RWPE1 (cell line): ENCODE results near the gene ARID1B.
"Not testable (repeated sequence)": the region's sequence is repeated elsewhere in the genome, so short reads cannot be mapped to it uniquely, and the experiment has no call there.

ENCODE experiments used
- CTCF ChIA-PET: fragments of 350-600 bp; sonication (Branson Sonifier 250); formaldehyde crosslinking; extraction: SDS; loops from one replicate; lab custom pipeline; 2021; lab: Yijun Ruan, JAX
- POLR2A ChIA-PET: fragments of 400-600 bp; formaldehyde crosslinking; extraction: SDS; loops from one replicate; lab custom pipeline; 2020; ENCODE audit warnings: antibody characterized with exemption; ENCODE audit not compliant: low non-redundant PET; lab: Yijun Ruan, JAX
- DNase-seq: peaks from one replicate; pipeline ENCODE4 v3.0.0; 2012; ENCODE audit warnings: low spot score
- H3K27ac ChIP-seq: fragments of 450-650 bp; 2 replicates; pipeline ENCODE4 v1.5.1; 2017
- CTCF ChIP-seq: fragments of 450-650 bp; conservative IDR thresholded peaks from 2 replicates; pipeline ENCODE4 v1.5.1; 2017; ENCODE audit warnings: low read depth, mild to moderate bottlenecking

ARID1B gene

GRCh38 chr6:156978948-156979347 lies 201.8 kb downstream of the ARID1B start:
- H3K27ac ChIP-seq, result no peak overlapping the region
- CTCF ChIA-PET, result no interaction called here
- TF ChIP-seq CTCF, result no peak
- no peak for DNase-seq
- POLR2A ChIA-PET, result no interaction called here

- CTCF ChIA-PET, result no interaction called here
- DNase-seq, result no peak
- H3K27ac ChIP-seq, result no peak overlapping the region
- no peak for TF ChIP-seq CTCF
- POLR2A ChIA-PET, result no interaction called here
These were observed 203.3 kb downstream of the ARID1B start for GRCh38 chr6:156980515-156980914.

GRCh38 chr6:156980948-156981347 lies 203.8 kb downstream of the ARID1B start:
- CTCF ChIA-PET, result no interaction called here
- H3K27ac ChIP-seq, result no peak overlapping the region
- POLR2A ChIA-PET, result no interaction called here
- TF ChIP-seq CTCF, result no peak
- DNase-seq, result no peak

- ChIA-PET POLR2A (no interaction called here), CTCF (no interaction called here)
- H3K27ac ChIP-seq, result no peak overlapping the region
- no peak for DNase-seq
- TF ChIP-seq CTCF, result no peak
These were observed 205.0 kb downstream of the ARID1B start for GRCh38 chr6:156982168-156982567.

DNA sequence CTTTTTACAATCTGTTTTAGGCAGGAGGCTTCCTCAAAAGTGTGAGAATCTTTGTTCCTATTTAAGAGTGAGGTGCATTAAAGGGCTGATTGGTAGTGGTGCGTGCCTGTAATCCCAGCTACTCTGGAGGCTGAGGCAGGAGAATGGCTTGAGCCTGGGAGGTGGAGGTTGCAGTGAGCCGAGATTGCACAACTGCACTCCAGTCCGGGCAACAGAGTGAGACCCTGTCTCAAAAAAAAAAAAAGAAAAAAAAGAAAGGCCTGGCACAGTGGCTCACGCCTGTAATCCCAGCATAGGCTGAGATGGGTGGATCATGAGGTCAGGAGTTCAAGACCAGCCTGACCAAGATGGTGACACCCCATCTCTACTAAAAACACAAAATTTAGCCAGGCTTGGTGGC lies 205.7 kb downstream of the ARID1B start:
- POLR2A ChIA-PET, H3K27ac ChIP-seq, DNase-seq, CTCF ChIA-PET: not testable (repeated sequence)

DNA sequence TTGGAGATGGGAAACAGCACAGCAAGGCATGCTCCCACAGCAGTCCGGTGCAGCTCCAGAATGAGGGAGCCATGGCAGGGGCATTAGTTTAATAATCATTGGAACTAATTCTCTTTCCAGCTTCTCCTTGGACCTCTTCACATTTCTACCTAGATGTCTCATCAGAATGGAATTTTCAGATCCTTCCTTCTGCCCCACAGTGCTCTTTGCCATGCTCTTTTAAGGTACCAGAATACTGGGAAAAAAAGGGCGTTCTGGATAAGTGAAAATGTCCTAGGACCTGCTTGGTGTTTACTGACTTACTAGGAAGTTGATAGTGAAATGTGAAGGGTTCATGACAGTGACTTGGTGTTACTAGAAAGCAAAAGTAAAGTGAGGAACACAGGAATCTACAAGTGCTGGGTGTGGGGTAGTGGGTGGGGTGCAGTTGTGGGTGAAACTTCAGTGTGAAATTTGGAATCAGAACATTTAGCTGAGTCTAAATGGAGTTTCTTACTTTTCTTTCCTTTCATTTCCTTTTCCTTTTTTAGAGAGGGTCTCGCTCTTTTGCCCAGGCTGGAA lies 207.1 kb downstream of the ARID1B start:
- POLR2A ChIA-PET, result no interaction called here

DNA sequence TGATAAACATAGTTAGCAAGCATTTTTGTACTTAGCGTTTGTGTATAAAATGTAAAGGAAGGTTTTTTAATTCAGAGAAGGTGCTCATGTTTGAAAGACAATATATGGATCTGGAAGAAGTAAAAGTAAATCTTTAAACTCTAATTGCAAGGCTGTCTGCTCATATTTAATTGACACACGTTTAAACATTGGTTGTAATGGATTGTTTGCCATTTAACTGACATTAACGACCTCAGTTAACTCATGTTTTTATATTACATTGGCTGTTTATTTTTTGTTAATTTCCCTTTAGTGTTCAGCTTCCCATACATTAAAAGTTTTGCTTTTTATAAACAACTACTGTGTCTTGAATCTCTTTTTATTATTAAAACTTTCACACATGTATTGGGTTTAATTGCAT lies 208.1 kb downstream of the ARID1B start:
- ChIA-PET CTCF (interaction anchor here (0.6 kb wide), 2 partner anchors 7 to 168 kb away, joined by 3 to 4 read pairs; no protein-coding TSS in a partner anchor), POLR2A (no interaction called here)
- no peak for DNase-seq
- no peak for TF ChIP-seq CTCF
- no peak overlapping the region for H3K27ac ChIP-seq

More for the DNA sequence above, 207.1 kb downstream of the ARID1B start:
- TF ChIP-seq CTCF, result no peak
- CTCF ChIA-PET, result interaction anchor here (0.6 kb wide), 1 partner anchor 1501 kb away, joined by 3 read pairs; no protein-coding TSS in a partner anchor
- H3K27ac ChIP-seq, result no peak overlapping the region
- DNase-seq, result peak; percentile 23
